Activated CD8-positive, alpha-beta T cell treated with anti-CD3 and anti-CD28 coated beads, Interleukin-2, amount 10 ng/mL, durations not matched to agents 7 days and 5 days (primary cell): Measurements from ENCODE around the gene OR6B1. TPM values are rescaled to one million over a fixed set of nuclear protein-coding genes. Genes with fewer than 3 reads are reported as not detected.
"Not testable (repeated sequence)": the region's sequence is repeated elsewhere in the genome, so short reads cannot be mapped to it uniquely, and the experiment has no call there.

Source experiments
- ATAC-seq: fragments of 150-1000 bp; cut with Tn5 transposase; one replicate; pipeline ENCODE4 v1.10.0; 2021; ENCODE audit warnings: moderate library complexity
- CTCF ChIA-PET: fragments of 350-600 bp; sonication (Branson Sonifier 250); formaldehyde crosslinking; loops from one replicate; lab custom pipeline; 2021; ENCODE audit warnings: antibody characterized with exemption; lab: Charles Lee
- POLR2A ChIA-PET: fragments of 350-600 bp; sonication (Branson Sonifier 250); formaldehyde crosslinking; loops from one replicate; lab custom pipeline; 2021; ENCODE audit warnings: antibody characterized with exemption; lab: Charles Lee
- DNase-seq: peaks from one replicate; pipeline ENCODE4 v3.0.0-alpha.2; 2020
- H3K27ac Mint-ChIP-seq: one replicate; pipeline ENCODE4 v1.8.0; 2021; ENCODE audit warnings: mild to moderate bottlenecking, mixed read lengths
- H3K27me3 Mint-ChIP-seq: one replicate; pipeline ENCODE4 v1.8.0; 2021; ENCODE audit warnings: low read depth, mixed read lengths
- H3K36me3 Mint-ChIP-seq: one replicate; pipeline ENCODE4 v1.8.0; 2021; ENCODE audit warnings: low read depth, mixed read lengths
- H3K4me1 Mint-ChIP-seq: one replicate; pipeline ENCODE4 v1.8.0; 2021; ENCODE audit warnings: low read depth, mixed read lengths
- H3K4me3 Mint-ChIP-seq: one replicate; pipeline ENCODE4 v1.8.0; 2021; ENCODE audit warnings: mild to moderate bottlenecking, mixed read lengths
- H3K9me3 Mint-ChIP-seq: one replicate; pipeline ENCODE4 v1.8.0; 2022; ENCODE audit warnings: mixed read lengths; ENCODE audit not compliant: insufficient read depth
- total RNA-seq, 2 experiments: library from RNA; stranded (reverse); gene quantifications; one replicate each; pipeline ENCODE4 v1.2.3, GENCODE V29; 2021

The OR6B1 gene
- total RNA-seq, 2 experiments from 2014 or later = not detected

- ATAC-seq = no peak
- no peak for DNase-seq
- Mint-ChIP-seq H3K4me3 (no peak overlapping the region), H3K4me1 (no peaks in the 10 kb centered on the region), H3K36me3 (no peaks in the 10 kb centered on the region), H3K9me3 (no peaks in the 10 kb centered on the region), H3K27me3 (peaks cover 3% of the 10 kb centered on the region), H3K27ac (no peak overlapping the region)
- ChIA-PET CTCF (interaction anchor here (1.1 to 1.7 kb wide), 2 partner anchors 100 to 291 kb away, joined by 4 to 5 read pairs; no protein-coding TSS in a partner anchor), POLR2A (no interaction called here)
Measured at GRCh38 chr7:144027974-144028373, 27.9 kb downstream of the OR6B1 start.

GRCh38 chr7:144028547-144028946 is 28.4 kb downstream of the OR6B1 start:
- Mint-ChIP-seq H3K27ac (no peak overlapping the region), H3K4me3 (no peak overlapping the region), H3K27me3 (peaks cover 3% of the 10 kb centered on the region), H3K4me1 (no peaks in the 10 kb centered on the region), H3K36me3 (no peaks in the 10 kb centered on the region), H3K9me3 (no peaks in the 10 kb centered on the region)
- ChIA-PET CTCF (interaction anchor here (1.1 to 1.7 kb wide), 2 partner anchors 100 to 291 kb away, joined by 4 to 5 read pairs; no protein-coding TSS in a partner anchor), POLR2A (no interaction called here)
- DNase-seq (no peak), ATAC-seq (no peak)

- no peak for ATAC-seq
- Mint-ChIP-seq H3K4me1 (no peaks in the 10 kb centered on the region), H3K36me3 (no peaks in the 10 kb centered on the region), H3K9me3 (no peaks in the 10 kb centered on the region), H3K4me3 (no peak overlapping the region), H3K27ac (no peak overlapping the region), H3K27me3 (peaks cover 3% of the 10 kb centered on the region)
- DNase-seq = no peak
- ChIA-PET CTCF (interaction anchor here (1.6 kb wide), 1 partner anchor 8 kb away, joined by 4 read pairs; no protein-coding TSS in a partner anchor), POLR2A (no interaction called here)
Measured at GRCh38 chr7:144032516-144032915, 32.4 kb downstream of the OR6B1 start.

GRCh38 chr7:144032985-144033709 is 33.0 kb downstream of the OR6B1 start:
- Mint-ChIP-seq H3K36me3 (no peaks in the 10 kb centered on the region), H3K4me1 (no peaks in the 10 kb centered on the region), H3K9me3 (no peaks in the 10 kb centered on the region), H3K27ac (no peak overlapping the region), H3K4me3 (no peak overlapping the region), H3K27me3 (peaks cover 3% of the 10 kb centered on the region)
- DNase-seq (no peak), ATAC-seq (no peak)
- POLR2A ChIA-PET = no interaction called here
- CTCF ChIA-PET = interaction anchor here (1.2 to 1.6 kb wide), 2 partner anchors 9 to 95 kb away, joined by 4 read pairs; no protein-coding TSS in a partner anchor

GRCh38 chr7:144035385-144035784 is 35.3 kb downstream of the OR6B1 start:
- DNase-seq = no peak
- no peaks in the 10 kb centered on the region for H3K9me3 Mint-ChIP-seq
- CTCF ChIA-PET = no interaction called here
- H3K4me1 Mint-ChIP-seq = no peaks in the 10 kb centered on the region
- no peak overlapping the region for H3K4me3 Mint-ChIP-seq
- no peak overlapping the region for H3K27ac Mint-ChIP-seq
- H3K36me3 Mint-ChIP-seq = no peaks in the 10 kb centered on the region
- POLR2A ChIA-PET = no interaction called here
- peaks cover 3% of the 10 kb centered on the region for H3K27me3 Mint-ChIP-seq
- no peak for ATAC-seq

- Mint-ChIP-seq H3K27ac (no peak overlapping the region), H3K27me3 (no peaks in the 10 kb centered on the region), H3K4me3 (no peak overlapping the region), H3K9me3 (no peaks in the 10 kb centered on the region), H3K4me1 (no peaks in the 10 kb centered on the region), H3K36me3 (no peaks in the 10 kb centered on the region)
- POLR2A ChIA-PET = no interaction called here
- ATAC-seq = no peak
- DNase-seq = no peak
- CTCF ChIA-PET = interaction anchor here (1.3 to 1.8 kb wide), 2 partner anchors 92 to 135 kb away, joined by 4 to 5 read pairs; partner anchors contain the start of gene TCAF1
Measured at GRCh38 chr7:144036302-144036885, 36.3 kb downstream of the OR6B1 start.

GRCh38 chr7:144037414-144038035 is 37.4 kb downstream of the OR6B1 start:
- DNase-seq (no peak), ATAC-seq (no peak)
- Mint-ChIP-seq H3K27me3 (no peaks in the 10 kb centered on the region), H3K36me3 (no peaks in the 10 kb centered on the region), H3K4me1 (no peaks in the 10 kb centered on the region), H3K27ac (no peak overlapping the region), H3K9me3 (no peaks in the 10 kb centered on the region), H3K4me3 (no peak overlapping the region)
- ChIA-PET POLR2A (no interaction called here), CTCF (interaction anchor here (0.6 to 1.8 kb wide), 3 partner anchors 91 to 846 kb away, joined by 3 to 5 read pairs (median 4); partner anchors contain the start of gene TCAF1)

- Mint-ChIP-seq H3K9me3 (no peaks in the 10 kb centered on the region), H3K36me3 (no peaks in the 10 kb centered on the region), H3K27me3 (no peaks in the 10 kb centered on the region), H3K4me3 (no peak overlapping the region), H3K4me1 (no peaks in the 10 kb centered on the region), H3K27ac (no peak overlapping the region)
- ChIA-PET CTCF (no interaction called here), POLR2A (no interaction called here)
- no peak for ATAC-seq
- DNase-seq = no peak
Measured at GRCh38 chr7:144038887-144039286, 38.8 kb downstream of the OR6B1 start.

- Mint-ChIP-seq H3K4me1 (no peaks in the 10 kb centered on the region), H3K36me3 (no peaks in the 10 kb centered on the region), H3K4me3 (no peak within 1 kb of the TSS), H3K27ac (no peak within 1 kb of the TSS), H3K27me3 (peaks cover 2% of the 10 kb centered on the region), H3K9me3 (no peaks in the 10 kb centered on the region)
- POLR2A ChIA-PET = no interaction called here
- no peak for ATAC-seq
- CTCF ChIA-PET = no interaction called here
- DNase-seq = no peak
Measured at GRCh38 chr7:144048648-144049047, 48.5 kb downstream of the OR6B1 start, which contains the start of gene OR2A5. TSS of gene OR2A5 (plus strand) at chr7:144048948. CDS start at chr7:144050402, 1,454 bp downstream.

GRCh38 chr7:144049491-144049890 is 49.4 kb downstream of the OR6B1 start:
- H3K27me3 Mint-ChIP-seq = peaks cover 3% of the 10 kb centered on the region
- H3K36me3 Mint-ChIP-seq = no peaks in the 10 kb centered on the region
- no peaks in the 10 kb centered on the region for H3K9me3 Mint-ChIP-seq
- no peak overlapping the region for H3K4me3 Mint-ChIP-seq
- no peak overlapping the region for H3K27ac Mint-ChIP-seq
- ChIA-PET CTCF (no interaction called here), POLR2A (no interaction called here)
- DNase-seq (no peak), ATAC-seq (no peak)
- H3K4me1 Mint-ChIP-seq = no peaks in the 10 kb centered on the region

GRCh38 chr7:144050093-144050492 is 50.0 kb downstream of the OR6B1 start:
- ChIA-PET CTCF (no interaction called here), POLR2A (no interaction called here)
- Mint-ChIP-seq H3K27me3 (peaks cover 3% of the 10 kb centered on the region), H3K27ac (no peak overlapping the region), H3K9me3 (no peaks in the 10 kb centered on the region), H3K36me3 (no peaks in the 10 kb centered on the region), H3K4me1 (no peaks in the 10 kb centered on the region), H3K4me3 (no peak overlapping the region)
- ATAC-seq = no peak
- DNase-seq = no peak

GRCh38 chr7:144050884-144051283 is 50.8 kb downstream of the OR6B1 start:
- H3K9me3 Mint-ChIP-seq, CTCF ChIA-PET, H3K27me3 Mint-ChIP-seq, H3K4me3 Mint-ChIP-seq, H3K27ac Mint-ChIP-seq, DNase-seq, H3K4me1 Mint-ChIP-seq, ATAC-seq, H3K36me3 Mint-ChIP-seq, POLR2A ChIA-PET: not testable (repeated sequence)
